Neural progenitor cell (in vitro differentiated cells): ENCODE results near the gene RBMS1.

Source experiments
- CTCF ChIP-seq: fragments of 200-600 bp; sonication (generic); IDR thresholded peaks from 2 replicates; pipeline ENCODE4 v1.5.1; 2017; ENCODE audit warnings: antibody characterized with exemption, mild to moderate bottlenecking
- EZH2phosphoT487 ChIP-seq: fragments of 200-600 bp; sonication (generic); IDR thresholded peaks from 2 replicates; pipeline ENCODE4 v1.6.1; 2017; ENCODE audit warnings: antibody characterized with exemption

GRCh38 chr2:160373263-160373662, 120.3 kb downstream of the RBMS1 start:
- TF ChIP-seq CTCF, result no peak
- TF ChIP-seq EZH2phosphoT487, result no peak
